Measurements from ENCODE around the gene NHLH1.

Gene NHLH1

GRCh38 chr1:160366731-160367515 is at the start of gene NHLH1:
Gene NHLH1 (plus strand): TSS chr1:160367071. CDS start chr1:160370732, 3,661 bp downstream.
- no peak for DNase-seq (ENCODE audit: low read depth)
- no peak within 1 kb of the TSS for H3K4me3 ChIP-seq (ENCODE audit: low read depth, low read length)
- no peak for TF ChIP-seq CTCF (IDR thresholded peaks at IDR 0.05; ENCODE audit: insufficient read depth, low read depth, low read length, missing control alignments)

GRCh38 chr1:160322831-160323230 is 44.0 kb upstream of the NHLH1 start:
- DNase-seq (ENCODE audit: low read depth), result no peak
- no peak for TF ChIP-seq CTCF (IDR thresholded peaks at IDR 0.05; ENCODE audit: insufficient read depth, low read depth, low read length, missing control alignments)
- H3K4me3 ChIP-seq (ENCODE audit: low read depth, low read length), result no peak overlapping the region

GRCh38 chr1:160325252-160325651 is 41.6 kb upstream of the NHLH1 start:
- H3K4me3 ChIP-seq (ENCODE audit: low read depth, low read length), result no peak overlapping the region
- TF ChIP-seq CTCF (IDR thresholded peaks at IDR 0.05; ENCODE audit: insufficient read depth, low read depth, low read length, missing control alignments), result no peak
- DNase-seq (ENCODE audit: low read depth), result no peak

- no peak for DNase-seq (ENCODE audit: low read depth)
- no peak for TF ChIP-seq CTCF (IDR thresholded peaks at IDR 0.05; ENCODE audit: insufficient read depth, low read depth, low read length, missing control alignments)
Measured at GRCh38 chr1:160326418-160326817, 40.5 kb upstream of the NHLH1 start.

GRCh38 chr1:160328184-160328583 is 38.7 kb upstream of the NHLH1 start:
- DNase-seq (ENCODE audit: low read depth), result no peak
- no peak overlapping the region for H3K4me3 ChIP-seq (ENCODE audit: low read depth, low read length)
- no peak for TF ChIP-seq CTCF (IDR thresholded peaks at IDR 0.05; ENCODE audit: insufficient read depth, low read depth, low read length, missing control alignments)

More at GRCh38 chr1:160326418-160326817, 40.5 kb upstream of the NHLH1 start:
- H3K4me3 ChIP-seq (ENCODE audit: low read depth, low read length), result no peak overlapping the region

- DNase-seq (ENCODE audit: low read depth), result no peak
- no peak for TF ChIP-seq CTCF (IDR thresholded peaks at IDR 0.05; ENCODE audit: insufficient read depth, low read depth, low read length, missing control alignments)
Measured at GRCh38 chr1:160330119-160330518, 36.8 kb upstream of the NHLH1 start.

GRCh38 chr1:160332516-160332915 is 34.4 kb upstream of the NHLH1 start:
- H3K4me3 ChIP-seq (ENCODE audit: low read depth, low read length), result no peak overlapping the region

More at GRCh38 chr1:160330119-160330518, 36.8 kb upstream of the NHLH1 start:
- H3K4me3 ChIP-seq (ENCODE audit: low read depth, low read length), result no peak overlapping the region

More at GRCh38 chr1:160332516-160332915, 34.4 kb upstream of the NHLH1 start:
- DNase-seq (ENCODE audit: low read depth), result no peak
- TF ChIP-seq CTCF (IDR thresholded peaks at IDR 0.05; ENCODE audit: insufficient read depth, low read depth, low read length, missing control alignments), result no peak

Data from GM12865 (cell line).